Neural cell (in vitro differentiated cells): ENCODE results near the gene NUP62. TPM values are rescaled to one million over a fixed set of nuclear protein-coding genes. Genes with fewer than 3 reads are reported as not detected.

Experiments used
- H2AFZ ChIP-seq: fragments of 200-600, 300-800 bp; sonication (generic), shearing (Covaris generic); 2 replicates; pipeline ENCODE4 v1.6.0; 2014; ENCODE audit warnings: low read depth, mild to moderate bottlenecking, antibody characterized with exemption, low read length, moderate library complexity
- H3F3A ChIP-seq: fragments of 200-600 bp; shearing (Covaris generic); 2 replicates; pipeline ENCODE4 v1.6.1; 2016; ENCODE audit warnings: mild to moderate bottlenecking, moderate library complexity, mixed read lengths, antibody characterized with exemption, low read length; ENCODE audit not compliant: insufficient read depth, poor library complexity, severe bottlenecking
- H3K27ac ChIP-seq: fragments of 200-600, 300-800 bp; sonication (generic), shearing (Covaris generic); 2 replicates; pipeline ENCODE4 v1.5.1; 2014; ENCODE audit warnings: mild to moderate bottlenecking, low read length, moderate library complexity
- H3K27me3 ChIP-seq: fragments of 300-800, 200-600 bp; sonication (generic), shearing (Covaris generic); 2 replicates; pipeline ENCODE4 v1.6.0; 2014; ENCODE audit warnings: mild to moderate bottlenecking, low read depth, low read length, moderate library complexity; ENCODE audit not compliant: insufficient read depth
- H3K36me3 ChIP-seq: fragments of 300-800, 200-600 bp; sonication (generic), shearing (Covaris generic); 2 replicates; pipeline ENCODE4 v1.5.1; 2014; ENCODE audit warnings: mild to moderate bottlenecking, antibody characterized with exemption, low read length, moderate library complexity; ENCODE audit not compliant: insufficient read depth
- H3K4me2 ChIP-seq: fragments of 300-800, 200-600 bp; sonication (generic), shearing (Covaris generic); 2 replicates; pipeline ENCODE4 v1.6.0; 2014; ENCODE audit warnings: mild to moderate bottlenecking, low read length
- H3K4me3 ChIP-seq: fragments of 300-800, 200-600 bp; sonication (generic), shearing (Covaris generic); 2 replicates; pipeline ENCODE4 v1.5.1; 2014; ENCODE audit warnings: mild to moderate bottlenecking, low read length, moderate library complexity
- H3K79me2 ChIP-seq: fragments of 200-600 bp; shearing (Covaris generic); replicated peaks from 2 replicates; pipeline ENCODE4 v1.6.0; 2014; ENCODE audit warnings: mild to moderate bottlenecking, low read length, moderate library complexity; ENCODE audit not compliant: insufficient read depth
- H3K9ac ChIP-seq: fragments of 300-800, 200-600 bp; sonication (generic), shearing (Covaris generic); 2 replicates; pipeline ENCODE4 v1.6.1; 2016; ENCODE audit warnings: mild to moderate bottlenecking, low read length, mixed read lengths
- H3K9me2 ChIP-seq: fragments of 200-600 bp; shearing (Covaris generic); 2 replicates; pipeline ENCODE4 v1.6.1; 2016; ENCODE audit warnings: mild to moderate bottlenecking, low read length, mixed read lengths; ENCODE audit not compliant: insufficient read depth
- H3K9me3 ChIP-seq: fragments of 200-600, 300-800 bp; sonication (generic), shearing (Covaris generic); 2 replicates; pipeline ENCODE4 v1.6.1; 2016; ENCODE audit warnings: mild to moderate bottlenecking, mixed run types, low read length, moderate library complexity, mixed read lengths
- H4K20me1 ChIP-seq: fragments of 200-600 bp; shearing (Covaris generic); 2 replicates; pipeline ENCODE4 v1.6.1; 2016; ENCODE audit warnings: mild to moderate bottlenecking, mixed run types; ENCODE audit not compliant: insufficient read depth
- EP300 ChIP-seq: fragments of 450-650 bp; conservative IDR thresholded peaks from 2 replicates; pipeline ENCODE4 v1.6.1; 2014; ENCODE audit warnings: antibody characterized with exemption, mild to moderate bottlenecking, moderate library complexity; ENCODE audit not compliant: poor library complexity, severe bottlenecking
- EZH2 ChIP-seq: fragments of 200-600, 300-800 bp; shearing (Covaris generic), sonication (generic); IDR thresholded peaks from 2 replicates; pipeline ENCODE4 v1.6.1; 2014; ENCODE audit warnings: antibody characterized with exemption, low read length, borderline replicate concordance, mild to moderate bottlenecking; ENCODE audit not compliant: insufficient read depth, poor library complexity, severe bottlenecking
- MXI1 ChIP-seq: fragments of 450-650 bp; conservative IDR thresholded peaks from 2 replicates; pipeline ENCODE4 v1.6.1; 2014; ENCODE audit warnings: antibody characterized with exemption, mild to moderate bottlenecking; ENCODE audit not compliant: poor library complexity, severe bottlenecking
- POLR2AphosphoS5 ChIP-seq: IDR thresholded peaks from 2 replicates; pipeline ENCODE4 v1.6.1; 2012
- RAD21 ChIP-seq: fragments of 450-650 bp; conservative IDR thresholded peaks from 2 replicates; pipeline ENCODE4 v1.6.1; 2014; ENCODE audit warnings: antibody characterized with exemption, mild to moderate bottlenecking, moderate library complexity
- SMC3 ChIP-seq: fragments of 450-650 bp; conservative IDR thresholded peaks from 2 replicates; pipeline ENCODE4 v1.6.1; 2014; ENCODE audit warnings: antibody characterized with exemption, mild to moderate bottlenecking, moderate library complexity; ENCODE audit not compliant: poor library complexity
- TAF1 ChIP-seq: IDR thresholded peaks from 2 replicates; pipeline ENCODE4 v1.6.1; 2012; ENCODE audit warnings: low read depth
- polyA plus RNA-seq: library from polyadenylated mRNA; depleted of rRNA; stranded (reverse); fragments of >200 nt; gene quantifications from 2 replicates; pipeline ENCODE4 v1.2.3, GENCODE V29; 2014
- TF ChIP-seq, protein P1 (sequence below): IDR thresholded peaks from 2 replicates; pipeline ENCODE4 v1.6.1; 2012; ENCODE audit warnings: borderline replicate concordance
- TF ChIP-seq, protein P2 (sequence below): fragments of 450-650 bp; IDR thresholded peaks from 2 replicates; pipeline ENCODE4 v1.5.1; 2014; ENCODE audit warnings: antibody characterized with exemption, mild to moderate bottlenecking, moderate library complexity; ENCODE audit not compliant: poor library complexity, severe bottlenecking

Gene NUP62
- polyA plus RNA-seq, 1 donor from 2014 or later, result 24.9 TPM

DNA sequence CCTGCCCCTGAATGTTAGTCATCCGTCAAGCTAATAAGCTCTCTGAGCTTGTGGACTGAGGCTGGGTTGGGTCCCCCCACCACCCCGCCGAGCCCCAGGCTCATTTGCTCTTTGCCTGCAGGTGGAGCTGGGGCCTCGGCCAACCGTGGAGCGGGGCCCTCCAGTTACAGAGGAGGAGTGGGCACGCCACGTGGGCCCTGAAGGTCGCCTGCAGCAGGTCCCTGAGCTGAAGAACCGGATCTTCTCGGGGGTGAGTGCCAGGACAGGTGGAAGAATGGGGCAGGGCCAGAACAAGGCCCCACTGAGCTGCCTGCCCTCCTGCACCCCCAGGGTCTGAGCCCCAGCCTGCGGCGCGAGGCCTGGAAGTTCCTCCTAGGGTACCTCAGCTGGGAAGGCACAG lies 46.7 kb downstream of the NUP62 start:
- no peak overlapping the region for H3K9ac ChIP-seq
- peaks cover 6% of the 10 kb centered on the region for H3K9me3 ChIP-seq
- H3K9me2 ChIP-seq, result no peaks in the 10 kb centered on the region
- TF ChIP-seq RAD21, result no peak
- TF ChIP-seq TAF1, result no peak
- TF ChIP-seq SMC3, result no peak
- no peak for TF ChIP-seq EP300
- TF ChIP-seq POLR2AphosphoS5, result no peak
- TF ChIP-seq, protein P1, sequence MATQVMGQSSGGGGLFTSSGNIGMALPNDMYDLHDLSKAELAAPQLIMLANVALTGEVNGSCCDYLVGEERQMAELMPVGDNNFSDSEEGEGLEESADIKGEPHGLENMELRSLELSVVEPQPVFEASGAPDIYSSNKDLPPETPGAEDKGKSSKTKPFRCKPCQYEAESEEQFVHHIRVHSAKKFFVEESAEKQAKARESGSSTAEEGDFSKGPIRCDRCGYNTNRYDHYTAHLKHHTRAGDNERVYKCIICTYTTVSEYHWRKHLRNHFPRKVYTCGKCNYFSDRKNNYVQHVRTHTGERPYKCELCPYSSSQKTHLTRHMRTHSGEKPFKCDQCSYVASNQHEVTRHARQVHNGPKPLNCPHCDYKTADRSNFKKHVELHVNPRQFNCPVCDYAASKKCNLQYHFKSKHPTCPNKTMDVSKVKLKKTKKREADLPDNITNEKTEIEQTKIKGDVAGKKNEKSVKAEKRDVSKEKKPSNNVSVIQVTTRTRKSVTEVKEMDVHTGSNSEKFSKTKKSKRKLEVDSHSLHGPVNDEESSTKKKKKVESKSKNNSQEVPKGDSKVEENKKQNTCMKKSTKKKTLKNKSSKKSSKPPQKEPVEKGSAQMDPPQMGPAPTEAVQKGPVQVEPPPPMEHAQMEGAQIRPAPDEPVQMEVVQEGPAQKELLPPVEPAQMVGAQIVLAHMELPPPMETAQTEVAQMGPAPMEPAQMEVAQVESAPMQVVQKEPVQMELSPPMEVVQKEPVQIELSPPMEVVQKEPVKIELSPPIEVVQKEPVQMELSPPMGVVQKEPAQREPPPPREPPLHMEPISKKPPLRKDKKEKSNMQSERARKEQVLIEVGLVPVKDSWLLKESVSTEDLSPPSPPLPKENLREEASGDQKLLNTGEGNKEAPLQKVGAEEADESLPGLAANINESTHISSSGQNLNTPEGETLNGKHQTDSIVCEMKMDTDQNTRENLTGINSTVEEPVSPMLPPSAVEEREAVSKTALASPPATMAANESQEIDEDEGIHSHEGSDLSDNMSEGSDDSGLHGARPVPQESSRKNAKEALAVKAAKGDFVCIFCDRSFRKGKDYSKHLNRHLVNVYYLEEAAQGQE, result no peak
- TF ChIP-seq, protein P2, sequence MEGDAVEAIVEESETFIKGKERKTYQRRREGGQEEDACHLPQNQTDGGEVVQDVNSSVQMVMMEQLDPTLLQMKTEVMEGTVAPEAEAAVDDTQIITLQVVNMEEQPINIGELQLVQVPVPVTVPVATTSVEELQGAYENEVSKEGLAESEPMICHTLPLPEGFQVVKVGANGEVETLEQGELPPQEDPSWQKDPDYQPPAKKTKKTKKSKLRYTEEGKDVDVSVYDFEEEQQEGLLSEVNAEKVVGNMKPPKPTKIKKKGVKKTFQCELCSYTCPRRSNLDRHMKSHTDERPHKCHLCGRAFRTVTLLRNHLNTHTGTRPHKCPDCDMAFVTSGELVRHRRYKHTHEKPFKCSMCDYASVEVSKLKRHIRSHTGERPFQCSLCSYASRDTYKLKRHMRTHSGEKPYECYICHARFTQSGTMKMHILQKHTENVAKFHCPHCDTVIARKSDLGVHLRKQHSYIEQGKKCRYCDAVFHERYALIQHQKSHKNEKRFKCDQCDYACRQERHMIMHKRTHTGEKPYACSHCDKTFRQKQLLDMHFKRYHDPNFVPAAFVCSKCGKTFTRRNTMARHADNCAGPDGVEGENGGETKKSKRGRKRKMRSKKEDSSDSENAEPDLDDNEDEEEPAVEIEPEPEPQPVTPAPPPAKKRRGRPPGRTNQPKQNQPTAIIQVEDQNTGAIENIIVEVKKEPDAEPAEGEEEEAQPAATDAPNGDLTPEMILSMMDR, result no peak
- TF ChIP-seq EZH2, result no peak
- no peak for TF ChIP-seq MXI1
- no peak overlapping the region for H2AFZ ChIP-seq
- no peaks in the 10 kb centered on the region for H4K20me1 ChIP-seq
- H3K36me3 ChIP-seq, result peaks cover 9% of the 10 kb centered on the region
- no peaks in the 10 kb centered on the region for H3K27me3 ChIP-seq
- no peak overlapping the region for H3K4me3 ChIP-seq
- H3F3A ChIP-seq, result no peaks in the 10 kb centered on the region
- no peak overlapping the region for H3K4me2 ChIP-seq
- no peak overlapping the region for H3K27ac ChIP-seq
- H3K79me2 ChIP-seq, result no peaks in the 10 kb centered on the region

DNA sequence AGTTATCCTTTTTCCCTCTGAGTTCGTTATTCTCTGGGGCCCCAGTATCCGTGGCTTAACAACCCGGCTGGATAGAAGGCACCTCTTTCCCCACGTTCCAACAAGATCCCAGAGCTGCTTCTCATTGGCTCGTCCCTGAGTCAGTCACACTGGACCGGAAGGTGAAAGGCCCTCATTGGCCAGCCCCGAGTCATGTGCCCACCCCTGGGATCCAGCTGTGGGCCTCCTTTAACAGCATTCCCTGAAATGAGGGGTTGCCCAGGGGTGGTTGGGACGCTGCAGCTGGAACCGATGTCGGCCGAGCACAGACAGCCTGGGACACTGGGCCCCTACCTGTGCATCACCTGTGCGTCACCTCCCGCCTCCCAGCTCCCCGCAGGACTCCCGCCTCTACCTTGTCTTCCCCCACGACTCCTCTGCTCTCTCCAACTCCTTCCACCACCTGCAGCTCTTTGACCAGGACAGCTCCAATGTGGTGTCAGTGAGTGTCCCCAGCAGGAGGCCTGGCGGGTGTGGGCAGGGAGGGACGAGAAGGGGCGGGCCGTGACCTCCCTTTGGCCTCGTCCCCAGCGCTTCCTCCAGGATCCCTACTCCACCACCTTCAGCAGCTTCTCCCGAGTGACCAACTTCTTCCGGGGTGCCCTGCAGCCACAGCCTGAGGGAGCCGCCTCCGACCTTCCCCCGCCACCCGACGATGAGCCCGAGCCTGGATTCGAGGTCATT lies 47.5 kb downstream of the NUP62 start:
- H3K27me3 ChIP-seq, result no peaks in the 10 kb centered on the region
- no peak overlapping the region for H3K4me2 ChIP-seq
- peaks cover 9% of the 10 kb centered on the region for H3K36me3 ChIP-seq
- no peaks in the 10 kb centered on the region for H3K9me2 ChIP-seq
- peaks cover 6% of the 10 kb centered on the region for H3K9me3 ChIP-seq
- H3F3A ChIP-seq, result no peaks in the 10 kb centered on the region
- H3K79me2 ChIP-seq, result no peaks in the 10 kb centered on the region
- no peak for TF ChIP-seq TAF1
- no peak for TF ChIP-seq EP300
- TF ChIP-seq RAD21, result no peak
- TF ChIP-seq, protein P2, result no peak
- TF ChIP-seq SMC3, result no peak
- no peak for TF ChIP-seq MXI1
- no peak for TF ChIP-seq EZH2
- TF ChIP-seq POLR2AphosphoS5, result no peak
- TF ChIP-seq, protein P1, result no peak
- no peak overlapping the region for H3K9ac ChIP-seq
- no peak overlapping the region for H3K4me3 ChIP-seq
- no peak overlapping the region for H2AFZ ChIP-seq
- no peaks in the 10 kb centered on the region for H4K20me1 ChIP-seq
- no peak overlapping the region for H3K27ac ChIP-seq
